Measurements from ENCODE around the gene HMGXB3.
"Not testable (repeated sequence)": the region's sequence is repeated elsewhere in the genome, so short reads cannot be mapped to it uniquely, and the experiment has no call there.

The HMGXB3 gene

DNA sequence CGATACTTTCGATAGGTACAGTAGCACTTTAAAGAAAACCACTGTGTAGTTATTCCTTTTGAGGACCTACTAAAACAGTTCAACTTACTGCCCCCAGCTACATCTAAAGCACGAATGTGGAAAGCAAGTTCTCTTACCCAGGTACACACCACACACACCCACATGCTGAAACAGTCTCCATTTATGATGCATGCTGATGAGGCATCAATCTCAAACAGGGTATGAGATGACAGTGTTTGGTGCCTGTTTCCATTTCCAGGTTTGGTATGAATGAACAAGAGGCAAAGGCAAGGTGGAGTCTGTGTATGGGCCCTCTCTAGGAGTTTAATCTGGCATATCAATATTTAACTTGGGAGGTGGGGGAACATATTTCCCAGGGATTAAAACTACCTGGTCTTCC lies 13.9 kb downstream of the HMGXB3 start:
- intact Hi-C loops (cut with DNase I) = no loop called here
- DNase-seq = no peak

DNA sequence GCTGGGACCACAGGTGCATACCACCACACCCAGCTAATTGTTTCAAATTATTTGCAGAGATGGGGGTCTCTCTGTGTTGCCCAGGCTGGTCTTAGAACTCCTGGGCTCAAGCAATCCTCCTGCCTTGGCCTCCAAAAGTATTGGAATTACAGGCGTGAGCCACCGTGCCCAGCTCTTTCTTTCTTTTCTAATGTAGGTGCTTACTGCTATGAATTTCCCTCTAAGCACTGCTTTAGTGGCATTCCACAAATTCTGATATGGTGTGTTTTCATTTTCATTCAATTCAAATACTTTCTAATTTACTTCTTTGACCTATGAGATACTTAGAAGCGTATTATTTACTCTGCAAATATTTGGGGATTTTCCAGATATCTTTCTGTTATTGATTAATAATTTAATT lies 14.9 kb downstream of the HMGXB3 start:
- intact Hi-C loops (cut with DNase I) = no loop called here

DNA sequence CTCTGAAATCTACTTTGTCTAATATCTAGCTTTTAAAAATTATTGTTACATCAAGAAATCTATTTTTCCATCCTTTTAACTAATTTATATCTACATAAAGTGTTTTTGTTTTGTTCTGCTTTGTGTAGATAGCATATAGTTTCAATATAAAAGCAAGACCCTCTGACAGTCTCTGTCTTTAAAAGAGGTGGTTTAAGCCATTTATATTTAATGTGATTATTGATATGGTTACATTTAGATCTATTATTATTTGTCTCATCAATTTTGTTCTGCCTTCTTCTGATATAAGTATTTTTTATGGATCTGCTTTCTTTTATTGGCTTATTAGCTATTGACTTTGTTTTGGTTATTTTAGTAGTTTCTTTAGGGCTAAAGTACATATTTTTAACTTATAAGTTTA lies 16.0 kb downstream of the HMGXB3 start:
- intact Hi-C loops (cut with DNase I) = no loop called here
- DNase-seq = no peak

More for the DNA sequence above, 14.9 kb downstream of the HMGXB3 start:
- DNase-seq = no peak

DNA sequence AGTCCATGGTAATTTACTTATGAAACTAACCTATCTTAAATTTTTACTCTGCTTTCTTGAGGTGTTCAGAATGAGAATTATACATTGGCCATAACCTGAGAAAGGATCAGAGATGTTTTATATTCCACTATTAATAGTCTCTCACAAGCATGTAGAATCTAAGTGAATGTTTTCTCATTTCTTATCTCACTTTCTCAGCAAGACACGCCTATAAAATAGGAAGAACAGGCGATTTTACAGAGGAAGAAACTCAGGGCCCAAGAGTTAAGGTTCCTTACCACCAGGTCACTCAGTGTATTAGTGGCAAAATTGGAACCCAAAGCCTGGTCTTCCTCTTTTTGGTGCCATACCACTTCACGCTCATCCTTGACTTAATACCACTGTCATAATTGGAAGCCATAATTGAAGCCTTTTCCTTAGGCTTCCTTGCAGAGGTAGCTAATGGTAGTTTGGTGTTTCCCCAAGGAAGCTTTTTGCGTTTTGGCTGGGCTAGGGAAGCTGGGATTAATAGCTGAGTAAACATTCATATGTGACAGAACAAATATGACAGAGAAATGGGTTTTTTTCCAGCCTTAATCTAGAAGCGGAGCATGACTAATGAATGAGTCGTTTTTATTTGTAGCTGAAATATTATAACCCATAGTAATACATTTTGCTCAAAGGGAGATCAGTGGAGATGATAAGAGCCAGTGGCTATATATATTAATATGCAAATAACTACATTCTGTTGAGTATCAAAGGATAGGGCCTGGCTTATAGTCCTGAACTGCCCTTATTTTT lies 16.9 kb downstream of the HMGXB3 start:
- intact Hi-C loops (cut with DNase I) = no loop called here
- DNase-seq = no peak

DNA sequence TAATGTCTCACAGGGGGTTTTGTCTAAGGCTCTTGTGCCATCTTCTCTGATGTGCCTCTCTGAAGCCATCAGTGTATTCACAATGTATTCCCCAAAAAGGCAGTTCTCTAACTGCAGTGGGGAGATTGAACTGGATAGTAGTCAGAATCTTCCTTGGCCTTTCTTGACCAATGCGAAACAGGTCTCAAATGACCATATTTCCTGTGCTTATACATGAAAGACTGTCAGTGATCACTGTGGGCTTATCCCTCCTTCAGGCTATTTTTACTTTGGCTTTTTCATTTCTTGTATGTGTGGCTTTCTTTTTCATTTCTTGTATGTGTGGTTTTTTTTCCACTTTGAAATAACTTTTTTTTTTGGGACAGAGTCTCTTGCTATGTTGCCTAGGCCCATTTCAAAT lies 19.7 kb downstream of the HMGXB3 start:
- intact Hi-C loops (cut with DNase I) = no loop called here

DNA sequence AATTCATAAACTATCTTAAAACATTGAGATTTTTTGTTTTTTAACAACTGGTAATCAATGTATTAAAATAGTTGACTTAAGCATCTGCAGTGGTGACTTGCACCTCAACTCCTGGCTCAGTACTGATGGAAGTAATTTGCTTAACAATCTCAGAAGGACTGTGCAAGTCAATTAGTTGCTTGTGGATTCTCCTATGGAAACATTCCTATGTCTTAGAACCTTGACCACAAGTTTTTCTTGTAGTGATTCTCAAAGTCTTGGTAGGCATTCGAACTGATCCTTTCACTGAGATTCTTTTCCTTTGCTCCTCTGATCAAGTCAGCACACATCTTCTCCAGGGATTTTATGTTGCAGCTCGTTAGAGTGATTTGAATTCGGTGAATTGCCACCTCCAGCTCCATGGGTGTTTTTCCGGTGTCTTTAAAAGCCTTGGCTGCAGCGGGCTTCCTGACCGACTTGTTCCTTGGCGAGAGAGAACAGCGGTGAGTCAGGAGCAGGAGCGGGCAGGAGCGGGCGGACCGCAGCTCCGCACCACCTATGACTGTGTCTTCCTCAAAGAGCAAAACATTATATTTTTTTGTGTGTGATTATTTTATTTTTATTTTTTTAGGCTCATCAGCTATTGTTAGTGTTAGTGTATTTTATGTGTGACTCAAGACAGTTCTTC lies 21.1 kb downstream of the HMGXB3 start:
- peak in 7 of 10 donors; percentile 29 to 94 (median 66) for DNase-seq
- intact Hi-C loops (cut with DNase I) = no loop called here

More for the DNA sequence above, 19.7 kb downstream of the HMGXB3 start:
- no peak for DNase-seq

DNA sequence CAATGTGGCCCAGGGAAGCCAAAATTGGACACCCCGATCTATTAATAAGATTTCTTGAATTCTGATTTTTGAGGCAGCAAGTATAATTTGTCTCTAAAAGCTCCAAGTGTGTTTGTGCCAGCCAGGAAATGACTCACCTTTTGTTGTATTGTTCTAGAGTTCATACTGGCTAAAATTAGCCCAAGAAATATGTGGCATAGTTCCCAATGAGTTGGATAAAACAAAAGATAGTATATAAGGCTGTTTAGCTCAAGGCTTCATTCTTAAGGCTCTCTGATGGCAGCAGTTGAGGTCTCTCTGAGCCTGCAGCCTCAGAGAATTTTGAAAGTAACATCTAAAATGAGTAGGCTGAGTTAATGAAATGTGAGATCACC lies 21.6 kb downstream of the HMGXB3 start:
- intact Hi-C loops (cut with DNase I) = no loop called here
- DNase-seq = no peak

DNA sequence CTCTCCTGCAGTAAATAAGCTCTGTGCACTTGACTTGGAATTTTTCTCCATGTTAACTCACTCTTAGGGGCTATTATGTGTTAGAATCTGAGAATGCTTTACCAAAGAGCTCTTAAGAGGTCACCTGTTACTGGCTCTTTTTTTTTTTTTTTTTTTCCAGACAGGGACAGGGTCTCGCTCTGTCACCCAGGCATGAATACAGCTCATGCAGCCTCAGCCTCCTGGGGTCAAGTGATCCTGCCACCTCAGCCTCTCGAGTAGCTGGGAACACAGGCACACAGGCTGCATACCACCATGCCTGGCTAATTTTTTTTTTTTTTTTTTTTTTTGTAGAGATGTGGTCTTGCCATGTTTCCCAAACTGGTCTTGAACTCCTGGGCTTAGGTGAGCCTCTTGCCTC lies 22.1 kb downstream of the HMGXB3 start:
- intact Hi-C loops (cut with DNase I) = no loop called here
- no peak for DNase-seq

DNA sequence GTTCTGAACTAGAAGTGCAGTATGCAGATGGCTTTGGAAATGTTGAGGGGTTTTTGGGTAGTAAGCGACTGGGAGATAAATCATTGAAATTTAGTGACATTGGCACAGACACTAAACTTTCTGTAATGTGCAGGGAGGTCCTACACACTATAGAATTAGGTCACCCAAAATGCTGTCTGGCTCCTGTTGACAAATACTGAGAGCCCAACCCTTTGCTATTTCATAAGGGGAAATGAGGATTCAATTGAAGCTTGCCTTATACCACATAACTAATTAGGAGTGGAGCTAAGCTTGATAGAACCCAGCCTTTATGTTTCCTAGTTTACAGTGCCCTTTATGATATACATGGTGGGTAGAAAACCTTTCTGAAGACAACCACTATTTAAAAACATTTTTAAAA lies 22.6 kb downstream of the HMGXB3 start:
- intact Hi-C loops (cut with DNase I) = no loop called here
- DNase-seq = no peak

DNA sequence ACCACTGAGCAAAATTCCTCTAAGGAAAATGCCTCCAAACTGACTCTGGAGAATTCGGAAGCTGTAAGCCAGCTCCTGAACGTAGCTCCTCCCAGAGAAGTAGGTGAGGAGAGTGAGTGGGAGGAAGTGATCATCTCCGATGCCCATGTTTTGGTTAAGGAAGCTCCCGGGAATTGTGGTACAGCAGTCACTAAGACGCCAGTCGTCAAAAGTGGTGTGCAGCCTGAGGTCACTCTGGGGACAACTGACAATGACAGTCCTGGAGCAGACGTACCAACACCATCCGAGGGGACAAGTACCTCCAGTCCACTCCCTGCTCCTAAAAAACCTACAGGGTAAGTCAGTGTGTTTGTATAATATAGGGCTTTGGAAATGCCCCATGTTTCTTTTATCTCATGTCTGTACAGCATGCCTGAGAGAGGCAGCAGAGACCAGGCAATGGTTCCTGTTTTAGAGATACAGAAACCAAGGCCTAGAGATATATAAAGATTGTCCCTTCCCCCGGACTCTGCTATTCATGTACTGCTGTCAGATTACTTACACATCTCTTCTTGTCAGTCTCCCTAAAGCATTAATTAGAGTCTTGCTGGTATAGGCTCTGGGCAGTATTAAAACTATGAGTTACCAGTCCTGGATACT lies 23.9 kb downstream of the HMGXB3 start:
- DNase-seq = peak in 1 of 10 donors; percentile 81
- intact Hi-C loops (cut with DNase I) = no loop called here

DNA sequence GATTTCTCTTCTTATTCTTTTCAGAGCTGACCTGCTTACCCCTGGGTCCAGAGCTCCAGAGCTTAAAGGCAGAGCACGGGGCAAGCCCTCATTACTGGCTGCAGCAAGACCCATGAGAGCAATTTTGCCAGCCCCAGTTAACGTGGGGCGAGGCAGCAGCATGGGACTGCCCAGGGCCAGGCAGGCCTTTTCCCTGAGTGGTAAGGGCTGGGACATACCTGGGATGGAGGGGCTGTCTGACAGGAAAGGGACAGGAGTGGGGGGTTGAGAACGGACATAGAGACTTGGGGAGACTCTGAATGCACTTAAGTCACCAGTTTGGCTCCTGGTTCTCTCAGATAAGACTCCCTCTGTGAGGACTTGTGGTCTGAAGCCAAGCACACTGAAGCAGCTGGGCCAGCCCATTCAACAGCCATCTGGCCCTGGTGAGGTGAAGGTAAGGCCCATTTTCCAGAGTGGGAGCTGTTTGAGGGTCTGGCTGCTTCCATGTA lies 26.2 kb downstream of the HMGXB3 start:
- intact Hi-C loops (cut with DNase I) = no loop called here
- DNase-seq = peak in 1 of 10 donors; percentile 53

DNA sequence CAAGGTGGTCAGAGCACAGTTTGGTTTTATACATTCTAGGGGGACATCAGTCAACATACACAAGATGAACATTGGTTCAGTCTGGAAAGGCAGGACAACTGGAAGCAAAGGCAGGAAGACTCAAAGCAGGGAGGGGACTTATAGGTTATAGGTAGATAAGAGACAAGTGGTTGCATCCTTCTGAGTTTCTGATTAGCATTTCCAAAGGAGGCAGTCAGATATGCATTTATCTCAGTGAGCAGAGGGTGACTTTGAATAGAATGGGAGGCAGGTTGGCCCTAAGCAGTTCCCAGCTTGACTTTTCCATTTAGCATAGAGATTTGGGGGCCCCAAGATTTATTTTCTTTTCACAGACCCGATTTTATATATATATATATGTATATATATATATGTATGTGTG lies 27.5 kb downstream of the HMGXB3 start:
- intact Hi-C loops (cut with DNase I) = not testable (repeated sequence)

DNA sequence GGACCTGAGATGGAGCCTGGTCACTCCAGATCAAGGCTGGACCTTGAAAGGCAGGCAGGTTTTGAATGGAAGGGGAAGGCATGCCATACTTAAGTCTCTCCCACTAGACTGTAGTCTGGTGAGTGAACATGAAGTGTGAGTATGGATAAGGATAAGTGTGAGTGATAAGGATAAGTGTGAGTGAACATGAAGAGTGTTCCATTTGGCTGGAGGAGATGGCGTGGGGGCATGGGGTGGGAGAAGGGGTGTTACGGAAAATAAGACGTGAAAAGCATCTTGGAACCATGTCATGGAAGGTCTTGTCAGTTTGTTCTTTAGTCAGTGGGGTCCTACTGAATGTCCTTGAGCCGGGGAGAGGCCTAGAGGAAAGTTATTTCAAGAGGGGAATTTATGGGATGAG lies 32.8 kb downstream of the HMGXB3 start:
- intact Hi-C loops (cut with DNase I) = no loop called here

More for the DNA sequence above, 27.5 kb downstream of the HMGXB3 start:
- DNase-seq = not testable (repeated sequence)

DNA sequence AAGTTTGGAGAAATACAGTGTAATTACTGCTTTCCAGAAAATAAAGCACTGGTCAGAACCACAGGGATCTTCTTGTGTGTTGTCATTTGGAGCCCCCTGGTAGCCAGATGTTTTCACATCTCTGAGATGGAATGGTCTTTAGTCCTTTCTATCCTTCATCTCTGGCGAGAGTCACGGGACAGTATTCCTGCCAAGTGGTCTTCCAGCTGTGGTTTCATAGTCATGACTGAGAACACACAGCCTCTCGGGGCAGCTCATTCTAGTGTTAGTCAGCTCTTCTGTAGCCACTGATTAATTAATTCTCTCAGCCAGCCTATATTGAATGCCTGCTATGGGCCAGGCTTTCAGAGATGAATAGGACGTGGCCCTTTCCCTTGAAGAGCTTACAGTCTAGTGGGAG lies 34.1 kb downstream of the HMGXB3 start:
- no peak for DNase-seq
- intact Hi-C loops (cut with DNase I) = no loop called here

More for the DNA sequence above, 32.8 kb downstream of the HMGXB3 start:
- no peak for DNase-seq

DNA sequence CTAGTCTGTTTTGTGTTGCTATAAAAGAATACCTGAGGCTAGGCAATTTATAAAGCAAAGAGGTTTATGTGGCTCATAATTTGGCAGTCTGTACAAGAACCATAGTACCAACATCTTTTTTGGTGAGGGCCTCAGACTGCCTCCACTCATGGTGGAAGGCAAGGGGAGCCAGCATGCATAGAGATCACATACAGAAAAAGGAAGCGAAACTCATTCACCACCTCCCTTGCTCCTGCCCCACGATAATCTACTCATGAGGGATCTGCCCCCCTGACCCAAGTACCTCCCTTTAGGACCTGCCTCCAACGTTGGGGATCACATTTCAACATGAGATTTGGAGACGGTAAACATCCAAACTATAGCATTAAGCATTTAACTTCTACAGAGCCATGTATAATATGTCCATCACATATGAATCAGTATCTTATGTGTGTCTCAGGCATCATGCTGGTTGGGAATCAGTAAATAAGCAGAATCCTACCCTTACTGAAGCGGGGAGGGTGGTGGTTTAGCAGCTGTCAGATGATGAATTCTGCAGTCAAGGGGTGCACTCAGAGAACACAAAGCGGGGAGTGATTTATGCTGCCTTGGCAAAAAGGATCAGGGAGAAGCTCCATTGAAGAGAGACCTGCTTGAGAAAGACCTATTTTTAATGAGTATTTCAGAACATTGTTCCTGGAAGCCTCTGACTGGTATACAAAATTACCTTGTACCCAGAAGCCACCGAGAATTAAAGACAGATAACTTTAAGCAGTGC lies 34.8 kb downstream of the HMGXB3 start:
- intact Hi-C loops (cut with DNase I) = no loop called here
- DNase-seq = no peak

DNA sequence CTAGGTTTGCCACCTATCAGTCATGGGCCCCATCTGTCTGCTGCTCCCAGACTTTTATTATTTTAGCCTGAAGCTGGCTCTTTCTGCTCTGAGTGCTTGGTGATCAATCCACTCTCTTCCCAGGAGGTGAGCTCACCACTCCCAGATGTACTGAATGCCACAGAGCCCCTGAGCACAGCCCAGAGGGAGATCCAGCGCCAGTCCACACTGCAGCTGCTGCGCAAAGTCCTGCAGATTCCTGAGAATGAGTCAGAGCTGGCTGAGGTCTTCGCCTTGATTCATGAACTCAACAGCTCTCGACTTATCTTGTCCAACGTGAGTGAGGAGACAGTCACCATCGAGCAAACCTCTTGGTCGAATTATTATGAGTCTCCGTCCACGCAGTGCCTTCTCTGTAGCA lies 36.0 kb downstream of the HMGXB3 start:
- intact Hi-C loops (cut with DNase I) = no loop called here

DNA sequence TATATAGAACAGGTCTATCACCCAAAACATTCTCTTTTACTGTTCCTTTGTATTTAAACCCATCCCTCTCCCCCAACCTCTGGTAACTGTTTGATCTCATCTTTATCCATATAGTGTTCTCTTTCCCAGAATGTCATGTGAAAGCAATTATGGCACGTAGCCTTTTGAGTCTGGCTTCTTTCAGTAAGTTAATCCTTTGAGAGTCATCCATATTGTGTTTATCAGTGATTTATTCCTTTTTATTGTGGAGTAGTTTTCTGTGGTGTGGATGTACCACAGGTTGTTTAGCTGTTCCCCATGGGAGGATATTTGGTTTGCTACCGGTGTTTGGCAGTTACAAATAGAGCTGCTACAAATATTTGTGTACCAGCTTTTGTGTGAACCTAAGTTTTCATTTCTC lies 38.0 kb downstream of the HMGXB3 start:
- intact Hi-C loops (cut with DNase I) = no loop called here

More for the DNA sequence above, 36.0 kb downstream of the HMGXB3 start:
- DNase-seq = no peak

DNA sequence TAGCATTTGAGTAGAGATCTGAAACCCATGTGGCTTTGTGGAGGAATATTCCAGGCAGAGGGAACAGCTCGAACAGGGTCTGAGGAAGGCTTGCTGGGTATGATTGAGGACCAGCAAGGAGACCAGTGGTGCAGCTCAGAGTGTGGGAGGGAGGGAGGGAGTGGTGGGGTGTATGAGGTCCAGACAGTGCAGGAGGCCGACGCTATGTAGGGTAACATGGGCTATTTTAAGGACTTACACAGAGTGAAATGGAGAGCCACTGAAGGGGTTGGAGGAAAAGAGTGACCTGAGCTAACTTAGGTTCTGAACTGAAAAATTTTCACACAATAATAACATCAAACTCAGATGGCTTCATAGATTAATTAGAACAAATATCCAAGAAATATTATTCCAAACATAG lies 41.9 kb downstream of the HMGXB3 start:
- DNase-seq = no peak
- intact Hi-C loops (cut with DNase I) = no loop called here

More for the DNA sequence above, 38.0 kb downstream of the HMGXB3 start:
- DNase-seq = no peak

DNA sequence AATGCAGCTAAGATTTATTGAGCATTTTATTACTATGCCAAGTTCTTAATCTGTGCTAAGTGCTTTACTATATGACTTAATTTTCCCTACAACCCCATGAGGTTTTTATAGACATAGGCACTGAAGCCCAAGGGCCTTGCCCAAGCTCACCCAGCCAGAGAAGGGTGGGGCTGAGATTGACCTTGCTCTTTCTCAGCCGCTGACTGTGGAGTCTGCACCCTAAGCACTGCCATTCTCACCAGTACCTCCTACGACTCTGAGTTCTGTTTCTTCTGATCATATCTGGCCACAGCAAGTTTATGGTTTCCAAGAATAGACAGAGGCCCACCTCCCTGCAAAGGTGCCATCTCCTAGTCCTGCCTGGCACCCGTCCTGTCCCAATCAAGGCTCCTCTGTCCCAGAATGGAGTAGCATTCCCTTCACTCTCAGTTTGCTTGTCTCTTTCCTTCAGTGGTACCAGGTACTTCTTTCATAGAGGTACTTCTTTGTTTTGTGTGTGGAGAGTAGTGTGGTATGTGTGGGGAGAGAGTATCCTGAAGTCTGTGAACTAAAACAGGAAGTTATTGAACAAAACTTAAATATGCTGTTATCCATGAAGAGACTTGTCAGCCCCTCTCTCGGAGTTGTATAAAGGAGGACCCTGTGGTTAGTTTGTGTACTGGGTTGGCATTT lies 43.3 kb downstream of the HMGXB3 start:
- no peak for DNase-seq

DNA sequence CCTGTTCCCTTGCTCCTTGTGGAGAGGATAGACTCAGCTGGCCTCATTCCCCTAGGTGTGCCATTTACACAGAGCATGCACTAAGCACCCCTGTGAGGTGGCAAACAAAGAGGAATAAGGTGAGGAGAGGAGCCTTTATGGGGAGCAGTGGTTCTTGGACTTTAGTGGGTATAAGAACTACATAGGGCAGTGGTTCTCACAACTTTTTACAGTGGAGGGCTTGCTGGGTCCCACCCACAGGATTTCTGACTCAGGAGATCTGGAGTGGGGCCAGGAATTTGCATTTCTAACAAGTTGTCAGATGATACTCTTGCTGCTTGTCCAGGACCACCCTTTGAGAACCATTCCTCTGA lies 43.8 kb downstream of the HMGXB3 start:
- intact Hi-C loops (cut with DNase I) = no loop called here

More for the DNA sequence above, 43.3 kb downstream of the HMGXB3 start:
- intact Hi-C loops (cut with DNase I) = no loop called here

More for the DNA sequence above, 43.8 kb downstream of the HMGXB3 start:
- no peak for DNase-seq
